GM21717 (cell line): Measurements from ENCODE around the gene TEX19.
"Not testable (repeated sequence)": the region's sequence is repeated elsewhere in the genome, so short reads cannot be mapped to it uniquely, and the experiment has no call there.

Source experiments
- ATAC-seq: cut with Tn5 transposase; IDR thresholded peaks from one replicate; pipeline ENCODE4 v1.9.1; 2021; ENCODE audit warnings: mild to moderate bottlenecking, moderate library complexity; ENCODE audit not compliant: unreplicated experiment

TEX19 gene

DNA sequence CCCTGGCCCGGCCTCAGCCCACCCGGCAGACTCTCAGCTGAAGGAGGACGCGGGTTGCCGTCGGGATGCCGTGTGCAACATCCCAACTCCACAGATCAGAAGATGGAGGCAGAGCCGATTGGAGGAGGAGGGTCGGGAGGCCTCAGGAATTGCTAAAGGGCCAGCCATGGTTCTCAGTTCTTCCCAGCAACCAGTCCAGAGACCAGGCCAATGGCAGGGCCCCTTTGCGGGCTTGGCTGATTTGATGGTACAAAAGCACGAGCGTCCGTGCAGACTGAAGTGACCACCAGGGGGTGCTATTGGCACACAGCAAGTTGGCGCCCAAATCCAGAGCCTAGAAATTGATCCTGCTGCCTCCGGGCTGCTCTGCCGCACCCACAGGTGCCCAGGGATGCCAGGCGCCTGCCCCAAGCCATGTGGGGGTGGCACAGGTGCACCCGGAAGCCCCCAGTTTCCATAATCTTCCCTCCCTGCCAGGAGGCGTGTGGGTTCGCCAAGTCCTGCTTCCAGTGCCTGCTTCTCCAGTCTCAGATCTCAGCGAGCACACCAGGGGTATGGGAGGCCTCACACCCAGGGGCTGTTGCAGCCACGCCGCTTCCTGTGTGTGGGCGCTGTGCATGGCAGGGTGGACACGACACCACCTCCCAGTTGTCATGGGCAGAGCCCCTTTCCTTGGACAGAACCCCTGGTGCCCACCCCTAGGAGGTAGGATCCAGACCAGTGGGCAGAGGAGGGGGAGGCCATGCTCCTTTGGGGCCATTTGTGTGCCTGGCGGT, 7.1 kb upstream of the TEX19 start:
- ATAC-seq: no peak

DNA sequence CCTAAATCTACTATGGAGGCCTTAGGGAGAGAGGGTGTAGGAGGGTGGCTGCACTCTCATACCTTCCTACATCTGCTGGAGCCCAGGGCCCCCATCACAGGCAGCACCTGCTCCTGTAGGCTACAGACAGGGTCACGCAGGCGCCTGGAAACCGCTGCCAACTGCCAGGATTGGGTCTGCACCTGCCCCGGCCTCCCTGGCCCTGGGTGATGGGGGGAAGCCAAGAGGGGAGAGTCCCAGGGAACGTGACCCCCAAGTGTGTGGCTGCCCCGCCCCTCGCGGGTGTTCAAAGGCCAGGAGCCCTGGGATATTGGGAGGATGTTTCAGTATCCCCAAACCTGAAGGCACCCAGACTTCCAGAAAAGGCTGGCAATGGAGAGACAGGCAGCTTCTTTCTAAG, 5.6 kb upstream of the TEX19 start:
- ATAC-seq: no peak

DNA sequence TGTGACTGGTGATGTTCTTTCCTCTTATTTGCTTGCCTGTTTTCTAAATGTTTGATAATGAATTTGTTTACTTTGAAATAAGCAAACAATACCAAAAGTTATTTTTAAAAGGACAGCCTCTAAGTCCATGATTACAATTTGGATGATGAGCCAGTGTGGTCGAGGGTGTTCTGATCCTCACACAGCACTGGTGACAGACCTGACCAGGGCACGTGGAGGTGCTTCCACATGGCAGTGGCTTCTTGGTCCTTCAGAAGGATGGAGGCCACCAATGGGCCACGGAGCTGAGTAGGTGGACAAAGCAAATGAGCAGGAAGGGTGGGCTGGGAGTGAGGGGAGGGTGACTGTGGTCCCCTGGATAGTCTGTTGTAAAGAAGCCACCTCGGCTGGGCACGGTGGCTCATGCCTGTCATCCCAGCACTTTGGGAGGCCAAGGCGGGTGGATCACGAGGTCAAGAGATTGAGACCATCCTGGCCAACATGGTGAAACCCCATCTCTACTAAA, 4.2 kb upstream of the TEX19 start:
- ATAC-seq: no peak

DNA sequence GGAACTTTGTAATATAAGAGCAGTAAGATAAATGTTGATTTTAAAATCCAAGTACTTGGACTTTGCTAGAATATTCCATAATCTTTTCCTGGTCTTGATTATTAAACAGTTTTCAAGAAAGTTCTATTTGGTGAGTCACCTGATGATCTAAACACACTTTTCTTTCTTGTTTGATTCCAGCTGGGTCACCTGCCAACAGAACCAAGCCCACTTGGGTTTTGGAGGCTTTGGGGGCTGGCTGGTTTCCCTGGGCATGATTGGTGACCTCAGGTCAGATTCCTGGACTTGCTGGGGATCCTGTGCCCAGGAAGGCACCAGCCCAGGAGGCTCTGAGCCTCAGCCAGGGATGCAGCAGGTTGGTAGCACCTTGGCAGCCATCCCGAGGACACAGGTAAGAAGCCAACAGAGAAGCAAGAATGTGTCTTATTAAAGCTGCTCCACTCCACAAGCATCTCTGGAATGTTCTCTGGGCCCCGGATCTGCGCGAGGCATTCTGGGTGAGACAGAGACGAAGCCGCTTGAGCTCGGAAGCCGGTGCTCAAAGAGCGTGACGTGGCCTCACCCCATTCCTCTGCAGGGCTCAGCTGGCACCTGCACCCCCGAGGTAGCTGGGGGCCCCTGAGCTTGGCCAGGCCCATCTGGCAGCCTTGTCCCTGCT, 3.1 kb upstream of the TEX19 start:
- no peak for ATAC-seq

DNA sequence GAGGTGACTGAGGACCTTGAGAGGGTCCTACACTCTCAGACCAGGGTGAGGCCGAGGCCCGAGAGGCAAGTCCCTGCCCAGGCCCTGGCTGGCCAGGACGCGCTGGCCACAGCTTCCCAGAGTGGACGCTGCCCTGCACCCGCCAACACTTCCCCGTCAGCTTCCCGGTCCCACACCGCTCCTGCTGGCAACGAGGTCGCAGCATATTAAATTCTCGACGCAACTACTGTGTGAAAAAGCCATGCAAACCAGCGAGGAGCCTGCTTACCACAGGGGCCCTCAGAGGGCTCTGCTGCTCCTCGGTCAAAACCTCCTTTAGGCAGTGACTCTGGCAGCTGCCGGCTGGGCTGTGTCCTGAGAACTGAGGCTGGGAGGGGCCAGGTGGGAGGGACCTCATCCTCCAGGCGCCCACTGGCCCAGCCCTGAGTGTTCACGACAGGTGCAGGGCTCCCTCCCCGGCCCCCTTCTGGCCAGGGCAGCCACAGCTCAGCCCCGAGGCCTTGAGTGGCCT, 2.1 kb upstream of the TEX19 start:
- no peak for ATAC-seq

DNA sequence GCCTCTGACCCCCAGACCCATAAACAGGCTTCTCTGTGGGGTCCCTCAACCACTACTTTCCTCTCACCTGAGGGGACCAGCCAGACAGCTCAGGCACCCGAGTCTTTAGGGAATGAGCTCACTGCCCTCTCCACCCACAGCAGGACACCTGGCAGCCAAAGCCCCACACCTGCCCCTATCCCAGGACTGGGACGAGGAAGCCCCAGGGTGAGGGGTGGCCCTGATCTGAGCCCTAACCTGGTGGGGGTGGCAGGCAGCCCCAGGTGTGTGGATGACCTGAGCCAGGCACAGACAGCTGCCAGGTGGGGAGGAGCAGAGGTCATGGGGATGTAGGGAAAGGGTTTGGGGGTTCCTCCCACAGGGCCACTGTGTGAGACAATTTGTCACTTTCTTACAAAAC, 1.7 kb upstream of the TEX19 start:
- no peak for ATAC-seq

DNA sequence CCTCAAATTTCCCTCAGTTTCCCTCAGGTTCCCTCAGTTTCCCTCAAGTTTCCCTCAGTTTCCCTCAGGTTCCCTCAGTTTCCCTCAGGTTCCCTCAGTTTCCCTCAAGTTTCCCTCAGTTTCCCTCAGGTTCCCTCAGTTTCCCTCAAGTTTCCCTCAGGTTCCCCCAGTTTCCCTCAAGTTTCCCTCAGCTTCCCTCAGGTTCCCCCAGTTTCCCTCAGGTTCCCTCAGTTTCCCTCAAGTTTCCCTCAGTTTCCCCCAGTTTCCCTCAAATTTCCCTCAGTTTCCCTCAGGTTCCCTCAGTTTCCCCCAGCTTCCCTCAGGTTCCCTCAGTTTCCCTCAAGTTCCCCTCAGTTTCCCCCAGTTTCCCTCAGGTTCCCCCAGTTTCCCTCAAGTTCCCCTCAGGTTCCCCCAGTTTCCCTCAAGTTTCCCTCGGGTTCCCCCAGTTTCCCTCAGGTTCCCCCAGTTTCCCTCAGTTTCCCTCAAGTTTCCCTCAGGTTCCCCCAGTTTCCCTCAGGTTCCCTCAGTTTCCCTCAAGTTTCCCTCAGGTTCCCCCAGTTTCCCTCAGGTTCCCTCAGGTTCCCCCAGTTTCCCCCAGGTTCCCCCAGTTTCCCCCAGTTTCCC, 516 bp downstream of the TEX19 start:
- not testable (repeated sequence) for ATAC-seq

DNA sequence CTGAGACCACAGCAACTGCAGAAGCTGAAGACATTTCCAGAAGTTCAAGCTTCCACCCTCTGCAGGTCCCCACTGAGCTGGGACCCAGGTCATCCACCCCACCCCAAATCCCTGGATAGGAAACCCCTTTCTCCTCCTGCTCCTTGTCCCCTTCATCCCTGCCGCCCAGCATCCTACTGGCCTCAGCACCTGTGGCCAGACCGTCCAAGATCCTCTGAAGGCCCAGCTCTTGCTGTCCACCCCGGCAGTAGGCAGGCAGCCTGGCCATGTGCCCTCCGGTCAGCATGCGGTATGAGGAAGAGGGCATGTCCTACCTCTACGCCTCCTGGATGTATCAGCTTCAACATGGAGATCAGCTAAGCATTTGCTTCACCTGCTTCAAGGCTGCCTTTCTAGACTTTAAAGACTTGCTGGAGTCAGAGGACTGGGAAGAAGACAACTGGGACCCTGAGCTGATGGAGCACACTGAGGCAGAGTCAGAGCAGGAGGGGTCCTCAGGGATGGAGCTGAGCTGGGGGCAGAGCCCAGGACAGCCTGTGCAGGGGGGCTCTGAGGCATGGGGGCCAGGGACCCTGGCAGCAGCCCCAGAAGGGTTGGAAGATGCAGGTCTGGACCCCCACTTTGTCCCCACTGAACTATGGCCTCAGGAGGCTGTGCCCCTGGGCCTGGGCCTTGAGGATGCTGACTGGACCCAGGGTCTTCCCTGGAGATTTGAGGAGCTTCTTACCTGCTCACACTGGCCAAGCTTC, 3.0 kb downstream of the TEX19 start:
- ATAC-seq: no peak

DNA sequence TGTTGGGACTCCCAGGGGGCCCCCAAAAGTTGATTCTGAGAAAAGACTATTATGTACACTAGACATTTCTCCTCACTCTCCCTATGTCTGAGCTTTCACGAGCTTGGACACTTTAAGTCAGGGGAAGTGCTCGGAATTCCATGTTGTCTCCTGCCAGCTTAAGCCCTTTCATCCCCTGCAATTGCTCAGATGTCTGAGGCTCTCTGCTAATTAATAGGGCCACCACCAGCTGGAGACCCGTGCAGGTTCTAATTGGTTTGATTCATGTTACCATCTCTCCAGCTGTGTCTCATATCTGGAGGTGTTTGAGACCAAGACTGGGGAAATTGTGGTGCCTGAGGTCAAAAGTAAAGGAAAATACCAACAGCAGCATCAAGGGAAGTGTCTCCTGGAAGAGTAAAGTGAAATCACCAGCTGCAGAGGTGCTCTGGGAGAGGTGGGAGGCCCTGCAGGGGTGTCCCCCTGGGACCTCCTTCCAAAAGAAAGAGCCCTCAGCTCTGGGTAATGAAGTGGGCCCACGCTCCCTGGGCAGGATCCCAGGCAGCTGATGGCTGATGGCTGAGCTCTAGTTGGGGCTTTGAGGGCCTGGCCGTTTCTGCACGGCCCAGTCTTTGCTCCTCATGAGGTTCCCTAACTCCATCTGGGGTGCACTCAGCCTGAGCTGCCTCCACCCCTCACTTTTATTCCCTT, 6.7 kb downstream of the TEX19 start:
- no peak for ATAC-seq

DNA sequence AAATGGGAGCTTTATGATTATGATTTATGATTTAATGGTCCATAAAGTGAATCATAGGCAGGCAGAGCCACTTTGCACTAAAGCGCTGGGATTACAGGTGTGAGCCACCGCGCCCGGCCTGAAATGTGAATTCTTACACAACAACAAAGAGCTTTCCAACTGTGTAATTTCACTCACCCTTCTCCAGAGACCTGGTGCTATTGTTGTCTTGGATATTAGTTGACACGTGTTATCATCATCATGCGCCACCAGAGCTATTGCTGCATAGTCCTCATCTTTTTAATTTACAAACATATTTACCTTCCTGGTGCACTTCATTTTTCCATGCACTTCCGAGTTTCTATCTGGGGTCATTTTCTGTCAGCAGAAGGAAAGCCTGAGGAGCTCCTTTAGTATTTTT, 7.7 kb downstream of the TEX19 start:
- ATAC-seq: no peak

DNA sequence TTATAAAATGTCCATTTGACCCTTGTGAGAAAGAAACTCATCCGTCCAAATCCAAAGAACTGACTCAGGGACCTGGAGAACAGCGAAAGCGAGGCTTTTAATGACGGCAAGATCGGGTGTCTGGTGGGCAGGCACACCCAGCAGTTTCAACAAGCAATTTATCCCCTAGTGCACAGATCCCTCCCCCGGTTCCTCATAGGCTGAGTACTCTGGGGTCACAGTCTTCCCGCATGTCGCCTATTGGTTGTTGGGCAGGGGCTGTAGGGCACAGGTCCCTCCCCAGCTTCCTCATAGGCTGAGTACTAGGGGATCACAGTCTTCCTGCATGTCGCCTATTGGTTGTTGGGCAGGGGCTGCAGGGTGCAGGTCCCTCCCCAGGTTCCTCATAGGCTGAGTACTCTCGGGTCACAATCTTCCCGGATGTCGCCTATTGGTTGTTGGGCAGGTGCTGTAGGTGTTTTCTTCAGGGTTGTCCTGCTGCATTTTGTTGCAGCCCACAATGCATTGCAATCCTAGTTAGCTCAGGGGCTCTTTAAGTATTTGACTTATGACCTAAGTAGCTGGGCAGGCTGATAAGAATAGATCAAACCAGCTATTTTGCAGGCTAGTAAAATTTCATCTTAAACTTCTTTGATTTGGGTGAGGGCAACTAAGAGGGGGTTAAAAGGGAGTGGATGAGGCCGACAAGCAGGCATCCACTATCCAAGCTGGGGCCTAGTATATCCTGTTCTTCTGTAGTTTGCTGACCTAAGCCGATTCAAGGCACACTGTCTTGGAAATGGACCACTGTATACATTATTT, 8.9 kb downstream of the TEX19 start:
- ATAC-seq: no peak

DNA sequence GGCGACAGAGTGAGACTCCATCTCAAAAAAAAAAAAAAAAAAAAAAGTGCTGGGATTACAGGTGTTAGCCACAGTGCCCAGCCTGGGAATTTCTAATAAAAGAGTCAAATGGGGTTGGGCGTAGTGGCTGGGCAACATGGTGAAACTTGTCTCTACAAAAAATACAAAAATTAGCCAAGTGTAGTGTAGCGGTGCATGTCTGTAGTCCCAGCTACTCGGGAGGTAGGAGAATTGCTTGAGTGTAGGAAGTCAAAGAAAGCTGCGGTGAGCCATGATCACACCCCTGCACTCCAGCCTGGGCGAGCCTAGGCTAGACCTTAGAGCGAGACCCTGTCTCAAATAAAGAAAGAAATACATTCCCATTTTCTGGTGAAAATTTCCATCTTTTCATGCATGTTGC, 10.2 kb downstream of the TEX19 start:
- no peak for ATAC-seq

DNA sequence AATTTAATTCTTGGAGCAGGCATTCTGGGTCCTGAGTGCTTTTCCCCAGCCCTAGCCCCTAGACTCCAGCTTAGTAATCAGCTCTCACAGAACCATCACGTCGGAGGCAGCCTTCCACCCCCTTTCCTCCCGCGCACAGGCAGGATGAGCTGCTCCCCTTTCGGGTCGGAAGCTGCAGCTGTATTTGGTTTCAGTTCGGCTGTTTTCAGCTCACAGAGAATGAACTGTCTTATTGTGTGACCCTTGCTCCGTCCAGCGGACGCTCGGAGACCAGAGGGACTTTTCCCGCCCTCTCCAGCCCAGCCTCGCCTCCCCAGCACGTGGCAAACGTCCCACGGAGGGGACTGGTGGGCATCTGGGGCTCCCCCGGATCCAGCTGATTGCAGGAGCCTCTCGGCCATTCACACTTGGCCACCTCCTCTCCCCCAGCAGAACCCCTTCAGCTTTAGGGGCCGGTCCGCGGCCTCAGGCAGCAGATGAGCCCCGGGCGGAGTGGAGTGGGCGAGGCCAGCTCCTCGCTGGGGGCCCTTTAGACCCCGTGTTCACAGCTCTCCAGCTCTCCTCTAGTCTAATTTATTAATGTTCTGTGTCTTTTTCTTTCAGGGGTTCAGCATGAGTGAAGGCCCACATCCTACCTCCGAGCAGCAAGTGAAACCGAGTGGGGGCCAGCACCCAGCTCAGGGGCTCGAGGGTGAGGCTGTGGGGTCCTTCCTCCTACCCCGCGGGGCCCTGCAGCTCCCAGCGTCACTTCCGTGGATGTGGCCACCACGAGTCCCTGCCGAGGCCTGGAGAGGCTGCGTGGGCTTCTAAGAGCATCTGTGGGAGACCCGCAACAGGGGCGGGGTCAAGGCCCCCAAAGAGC, 11.7 kb downstream of the TEX19 start:
- ATAC-seq: no peak

DNA sequence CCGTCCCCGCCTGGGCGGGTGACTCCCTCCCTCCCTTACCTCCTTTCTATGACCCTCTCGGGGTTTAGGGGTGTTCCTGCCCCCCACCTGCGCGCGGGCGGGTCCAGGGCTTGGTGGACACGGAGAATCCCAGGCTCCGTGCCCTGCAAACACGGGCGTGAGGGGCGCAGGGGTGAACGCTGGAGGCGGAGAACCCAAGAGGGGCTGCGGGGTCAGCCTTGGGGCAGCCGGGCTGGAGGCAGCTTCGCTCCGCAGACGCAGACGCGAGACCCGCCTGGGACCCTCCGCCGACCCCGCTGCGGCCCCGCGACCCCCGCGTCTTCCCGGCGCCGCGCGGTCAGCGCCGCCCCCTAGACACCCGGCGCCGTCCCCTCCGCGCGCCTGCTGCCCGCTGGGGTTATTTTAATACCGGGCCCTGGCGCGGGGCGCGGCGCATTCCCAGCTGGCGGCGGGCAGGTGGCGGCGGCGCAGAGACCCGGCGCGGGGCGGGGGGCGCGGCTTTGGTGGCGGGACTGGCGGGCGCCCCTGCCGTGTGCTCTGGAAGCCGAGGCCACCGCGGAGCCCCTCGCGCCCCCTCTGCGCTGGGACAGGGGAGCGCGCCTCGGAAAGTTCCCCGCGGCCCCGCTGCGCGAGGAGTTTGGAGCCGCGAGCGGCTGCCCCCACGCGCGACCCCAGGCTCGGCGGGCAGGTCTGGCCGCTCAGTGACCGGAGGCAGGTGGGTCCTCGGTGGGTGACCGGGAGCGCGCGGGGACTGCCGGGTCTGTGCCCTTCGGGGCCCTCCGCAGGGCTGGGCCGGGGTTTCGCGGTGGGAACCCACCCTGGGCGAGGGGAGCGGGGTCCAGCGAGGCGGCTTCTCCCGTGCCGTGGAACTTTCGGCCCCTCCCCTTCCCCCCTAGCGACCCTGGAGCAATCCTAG, 12.5 kb downstream of the TEX19 start, which contains the start of gene UTS2R:
TSS of gene UTS2R (plus strand) at position 433 of the 916 bp plus-strand sequence. CDS start 2,560 bp downstream, outside the sequence.
- no peak for ATAC-seq

DNA sequence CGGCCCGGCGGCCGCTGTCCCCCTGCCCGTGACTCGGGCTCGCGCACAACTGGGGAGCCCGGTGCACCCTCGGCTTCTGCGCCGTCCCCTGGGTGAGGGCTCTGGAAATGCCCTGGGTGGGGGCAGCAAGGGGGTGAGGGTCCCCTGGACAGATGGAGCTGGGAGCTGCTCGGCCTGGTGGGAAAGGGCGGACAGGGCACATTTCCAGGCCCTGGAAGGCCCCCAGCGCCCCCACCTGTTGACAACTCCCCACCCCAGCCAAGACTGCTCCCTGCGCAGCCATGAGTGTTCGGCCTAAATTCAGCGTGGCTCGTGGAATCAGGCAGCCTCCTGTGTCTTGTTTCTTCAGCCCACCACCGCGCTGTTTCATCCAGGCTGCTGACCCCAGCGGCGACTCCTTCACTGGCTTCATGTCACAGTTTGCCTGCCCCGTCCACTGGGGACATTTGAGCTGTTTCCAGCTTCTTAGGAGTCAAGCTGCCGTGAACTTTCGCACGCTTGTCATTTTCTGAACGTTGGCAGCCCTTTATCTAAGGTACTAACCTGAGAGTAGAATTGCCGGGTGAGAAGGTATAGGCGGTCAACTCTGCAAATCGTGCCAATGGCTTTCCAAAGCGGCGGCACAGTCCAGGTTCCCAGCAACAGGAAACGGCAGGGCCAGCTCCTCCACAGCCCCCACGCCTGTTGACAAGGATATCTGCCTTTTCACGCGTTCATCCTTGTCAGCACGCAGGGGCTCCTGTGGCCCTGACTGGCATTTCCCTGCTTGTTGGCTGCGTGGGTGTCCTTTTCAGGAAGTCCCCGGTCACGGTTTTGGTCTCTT, 13.4 kb downstream of the TEX19 start:
- no peak for ATAC-seq

DNA sequence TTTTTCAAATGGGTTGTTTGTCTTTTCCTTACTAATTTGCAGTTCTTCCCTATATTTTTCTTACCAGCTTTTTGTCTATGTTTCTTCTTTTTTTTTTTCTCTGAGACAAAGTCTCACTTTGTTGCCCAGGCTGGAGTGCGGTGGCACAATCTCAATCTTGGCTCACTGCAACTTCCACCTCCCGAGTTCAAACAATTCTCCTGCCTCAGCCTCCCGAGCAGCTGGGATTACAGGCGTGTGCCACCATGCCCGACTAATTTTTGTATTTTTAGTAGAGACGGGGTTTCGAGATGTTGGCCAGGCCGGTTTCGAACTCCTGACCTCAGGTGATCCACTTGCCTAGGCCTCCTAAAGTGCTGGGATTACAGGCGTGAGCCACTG, 14.0 kb downstream of the TEX19 start:
- not testable (repeated sequence) for ATAC-seq
